Upper lobe of right lung (tissue), 1 donor: ENCODE results near the gene SCGB3A2. TPM values are rescaled to one million over a fixed set of nuclear protein-coding genes. Genes with fewer than 3 reads are reported as not detected.

Source experiments
- ATAC-seq: fragments of 200-7000 bp; cut with Tn5 transposase; one replicate; pipeline ENCODE4 v1.9.1; 2020; ENCODE audit warnings: mild to moderate bottlenecking, moderate library complexity
- DNase-seq: peaks from one replicate; pipeline ENCODE4 v3.0.0-alpha.2; 2020
- H3K27ac ChIP-seq: fragments of 200-600 bp; one replicate; pipeline ENCODE4 v1.8.0; 2022
- H3K27me3 ChIP-seq: fragments of 200-600 bp; one replicate; pipeline ENCODE4 v1.8.0; 2022; ENCODE audit warnings: mild to moderate bottlenecking
- H3K36me3 ChIP-seq: fragments of 200-600 bp; one replicate; pipeline ENCODE4 v1.8.0; 2022
- H3K4me1 ChIP-seq: fragments of 200-600 bp; one replicate; pipeline ENCODE4 v1.8.0; 2022
- H3K4me3 ChIP-seq: fragments of 200-600 bp; one replicate; pipeline ENCODE4 v1.8.0; 2022; ENCODE audit warnings: mild to moderate bottlenecking
- H3K9me3 ChIP-seq: fragments of 200-600 bp; one replicate; pipeline ENCODE4 v1.8.0; 2022
- CTCF ChIP-seq: fragments of 200-600 bp; IDR thresholded peaks from one replicate; pipeline ENCODE4 v1.8.0; 2022; ENCODE audit warnings: antibody characterized with exemption
- intact Hi-C: fragments of 100-400 bp; cut with DNase I; formaldehyde crosslinking; loops from one replicate; pipeline ENCODE4 v1.11.0; 2022
- long read RNA-seq: library from polyadenylated mRNA; unstranded; transcript quantifications from one replicate; pipeline ENCODE4 v2.0.0, GENCODE V29; 2021
- total RNA-seq: library from RNA; stranded (reverse); fragmentation: NEBNext Ultra II Directional; extraction: Animal tissue kit (Norgen Biotek cat#: 25700); gene quantifications from one replicate; pipeline ENCODE4 v1.2.1, GENCODE V29; 2021
- donor health status: DM: no; HTN: yes; CAD: no; lungs with severe emphysema.

SCGB3A2 gene
- total RNA-seq, result 186 TPM
- long read RNA-seq, transcript SCGB3A2-201 (3 exons, 515 nt), result major isoform, 28 of 32 reads
- long read RNA-seq, partial matches to known transcripts, result 1 of 32 reads
- long read RNA-seq, other reads (novel, unspliced or antisense), result 0 of 32 reads

GRCh38 chr5:147878066-147878759, at the start of gene SCGB3A2:
Gene SCGB3A2 (plus strand): TSS chr5:147878711. CDS start chr5:147878804, 93 bp downstream.
- peak within 1 kb of the TSS; percentile 21 for H3K4me3 ChIP-seq
- intact Hi-C loops, result no loop called here
- H3K27ac ChIP-seq, result no peak within 1 kb of the TSS
- TF ChIP-seq CTCF, result no peak
- no peaks in the 10 kb centered on the region for H3K4me1 ChIP-seq
- ATAC-seq (peak; percentile 55), DNase-seq (no peak)
- H3K27me3 ChIP-seq, result no peaks in the 10 kb centered on the region
- no peaks in the 10 kb centered on the region for H3K9me3 ChIP-seq
- no peaks in the 10 kb centered on the region for H3K36me3 ChIP-seq

GRCh38 chr5:147830035-147830434, 48.5 kb upstream of the SCGB3A2 start:
- Histone ChIP-seq H3K27me3 (peaks cover 6% of the 10 kb centered on the region), H3K36me3 (no peaks in the 10 kb centered on the region), H3K27ac (no peak overlapping the region), H3K4me3 (no peak overlapping the region), H3K4me1 (no peaks in the 10 kb centered on the region), H3K9me3 (no peaks in the 10 kb centered on the region)
- no peak for TF ChIP-seq CTCF
- no peak for ATAC-seq
- no peak for DNase-seq
- intact Hi-C loops, result no loop called here

GRCh38 chr5:147831465-147831864, 47.0 kb upstream of the SCGB3A2 start, which contains the start of gene SPINK1:
Gene SPINK1 (minus strand): TSS chr5:147831671. CDS start chr5:147831577, 94 bp downstream.
- Histone ChIP-seq H3K27ac (no peak within 1 kb of the TSS), H3K4me3 (no peak within 1 kb of the TSS), H3K9me3 (no peaks in the 10 kb centered on the region), H3K4me1 (no peaks in the 10 kb centered on the region), H3K27me3 (peaks cover 4% of the 10 kb centered on the region), H3K36me3 (no peaks in the 10 kb centered on the region)
- TF ChIP-seq CTCF, result no peak
- ATAC-seq (peak; percentile 25), DNase-seq (no peak)
- intact Hi-C loops, result no loop called here

- no peak for ATAC-seq
- H3K36me3 ChIP-seq, result no peaks in the 10 kb centered on the region
- no peaks in the 10 kb centered on the region for H3K9me3 ChIP-seq
- no peak overlapping the region for H3K4me3 ChIP-seq
- peaks cover 4% of the 10 kb centered on the region for H3K27me3 ChIP-seq
- no peak for TF ChIP-seq CTCF
- H3K27ac ChIP-seq, result no peak overlapping the region
- no peak for DNase-seq
- H3K4me1 ChIP-seq, result no peaks in the 10 kb centered on the region
- intact Hi-C loops, result no loop called here
These were observed 46.0 kb upstream of the SCGB3A2 start for GRCh38 chr5:147832541-147832940.

GRCh38 chr5:147835386-147835798, 43.1 kb upstream of the SCGB3A2 start:
- ATAC-seq (peak; percentile 39), DNase-seq (no peak)

More at GRCh38 chr5:147835386-147835798, 43.1 kb upstream of the SCGB3A2 start:
- TF ChIP-seq CTCF, result no peak
- H3K27me3 ChIP-seq, result peaks cover 4% of the 10 kb centered on the region
- H3K27ac ChIP-seq, result no peak overlapping the region
- no peak overlapping the region for H3K4me3 ChIP-seq
- intact Hi-C loops, result no loop called here
- no peaks in the 10 kb centered on the region for H3K9me3 ChIP-seq
- no peaks in the 10 kb centered on the region for H3K4me1 ChIP-seq
- H3K36me3 ChIP-seq, result no peaks in the 10 kb centered on the region
